Measurements from ENCODE around the gene CAMTA1.
"Not testable (repeated sequence)": the region's sequence is repeated elsewhere in the genome, so short reads cannot be mapped to it uniquely, and the experiment has no call there.

CAMTA1 gene

DNA sequence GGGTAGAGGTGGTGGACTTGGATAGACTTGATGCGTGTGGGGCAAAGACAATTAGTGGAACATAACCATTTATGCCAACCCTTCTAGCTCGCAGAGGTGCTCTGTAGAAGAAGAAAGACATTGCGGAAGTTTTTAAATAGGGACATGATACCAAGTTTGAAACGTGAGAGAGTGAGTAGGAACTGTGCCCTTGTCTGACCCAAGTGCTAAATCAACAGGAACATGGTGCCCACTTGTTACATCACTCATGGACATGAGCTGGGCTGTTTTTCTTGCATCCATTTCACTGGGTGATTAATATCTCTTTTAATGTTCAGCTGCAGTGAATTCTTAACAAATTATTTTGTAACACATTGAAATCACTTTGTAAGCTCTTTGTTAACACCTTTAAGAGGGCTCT lies 577.7 kb downstream of the CAMTA1 start:
- DNase-seq, result no peak

- no peak for DNase-seq
Observed at GRCh38 chr1:7363450-7363849, 578.2 kb downstream of the CAMTA1 start.

- no peak for DNase-seq
Observed at GRCh38 chr1:7365706-7366105, 580.5 kb downstream of the CAMTA1 start.

- DNase-seq, result no peak
Observed at GRCh38 chr1:7366286-7366954, 581.2 kb downstream of the CAMTA1 start.

DNA sequence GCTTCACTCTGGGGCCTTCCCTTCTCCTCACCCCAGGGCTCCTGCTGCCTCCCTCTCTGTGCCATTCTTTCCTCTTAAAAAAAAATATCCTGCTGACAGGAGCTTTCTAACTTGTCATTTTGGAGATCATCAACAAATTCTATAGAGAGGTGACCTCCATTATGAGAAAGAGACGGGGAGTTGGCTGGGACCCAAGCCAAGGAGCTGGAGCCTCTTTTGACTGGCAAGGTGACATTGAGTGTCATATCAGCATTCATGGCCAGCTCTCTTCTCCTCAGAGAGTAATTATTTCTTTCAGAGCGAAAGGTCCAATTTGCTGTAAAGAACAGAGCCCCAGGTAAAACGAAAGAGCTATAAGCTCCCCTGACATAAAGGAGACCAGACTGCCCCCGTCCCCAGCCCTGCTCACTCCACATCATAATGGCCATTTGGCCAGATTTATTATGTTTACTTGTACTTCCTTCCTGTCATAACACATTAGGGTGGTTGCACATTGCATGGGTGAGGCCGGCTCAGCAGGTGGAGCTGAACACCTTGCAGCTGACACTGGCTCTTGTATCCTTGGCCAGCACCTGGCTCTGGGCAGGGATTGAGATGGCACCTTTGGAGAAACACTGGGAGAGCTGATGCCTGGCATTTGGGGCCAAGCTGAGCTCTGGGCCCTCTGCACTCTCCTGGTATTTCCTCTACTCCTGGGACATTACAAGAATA lies 581.9 kb downstream of the CAMTA1 start:
- no peak for DNase-seq

GRCh38 chr1:7369866-7370265 lies 584.6 kb downstream of the CAMTA1 start:
- no peak for DNase-seq

DNA sequence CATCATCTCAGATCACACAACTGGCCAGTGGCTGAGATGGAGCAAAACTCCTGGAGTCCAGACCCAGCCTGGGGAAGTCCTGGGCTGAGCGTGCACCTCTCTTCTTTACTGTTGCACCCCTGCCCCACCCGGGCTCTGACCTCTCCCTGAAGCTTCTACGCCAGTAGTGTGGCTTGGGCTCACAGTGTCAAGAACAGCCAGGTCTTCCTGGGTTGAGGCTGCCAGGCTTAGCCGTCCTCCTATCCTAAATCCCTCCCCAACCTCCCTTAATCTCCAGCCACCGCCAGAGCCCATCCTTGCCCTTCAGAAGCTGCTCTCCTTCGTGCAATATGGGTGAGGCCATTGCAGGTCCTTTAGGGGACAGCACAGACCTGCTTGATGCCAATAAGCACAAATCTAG lies 586.7 kb downstream of the CAMTA1 start:
- no peak for DNase-seq

GRCh38 chr1:7372477-7373120 lies 587.3 kb downstream of the CAMTA1 start:
- no peak for DNase-seq

GRCh38 chr1:7373251-7373650 lies 588.0 kb downstream of the CAMTA1 start:
- no peak for DNase-seq

GRCh38 chr1:7373876-7374562 lies 588.8 kb downstream of the CAMTA1 start:
- DNase-seq, result no peak

DNA sequence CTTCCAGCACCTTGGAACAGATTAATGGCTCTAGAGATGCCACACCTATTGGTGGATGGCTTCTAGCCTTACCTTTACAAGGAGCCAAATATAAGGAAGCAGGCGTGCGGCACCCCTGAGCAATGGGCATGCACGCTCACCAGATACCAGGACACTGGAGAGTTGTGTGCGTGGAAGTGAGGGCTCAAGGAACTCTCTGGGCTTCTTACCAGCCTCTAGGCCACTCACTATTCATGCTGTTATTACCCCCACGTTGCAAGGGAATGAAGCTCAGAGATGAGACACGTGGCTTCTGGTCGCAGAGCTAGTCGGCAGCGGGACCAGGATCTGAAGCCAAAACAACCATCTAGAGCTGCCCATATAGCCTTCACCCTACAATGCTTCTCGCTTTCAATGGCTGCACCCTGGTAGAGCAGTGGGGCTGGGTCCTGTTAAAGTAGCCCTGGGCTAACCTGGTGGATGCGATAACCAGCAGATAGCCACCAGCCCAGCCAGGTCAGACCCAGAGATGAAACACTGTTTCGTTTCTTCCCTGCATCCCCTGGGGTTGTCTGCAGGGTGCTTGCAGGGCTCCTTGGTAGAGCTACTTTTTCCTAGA lies 589.4 kb downstream of the CAMTA1 start:
- no peak for DNase-seq

GRCh38 chr1:7375329-7375728 lies 590.1 kb downstream of the CAMTA1 start:
- DNase-seq, result no peak

- no peak for DNase-seq
Observed at GRCh38 chr1:7375781-7376660, 590.8 kb downstream of the CAMTA1 start.

- no peak for DNase-seq
Observed at GRCh38 chr1:7376676-7377075, 591.4 kb downstream of the CAMTA1 start.

DNA sequence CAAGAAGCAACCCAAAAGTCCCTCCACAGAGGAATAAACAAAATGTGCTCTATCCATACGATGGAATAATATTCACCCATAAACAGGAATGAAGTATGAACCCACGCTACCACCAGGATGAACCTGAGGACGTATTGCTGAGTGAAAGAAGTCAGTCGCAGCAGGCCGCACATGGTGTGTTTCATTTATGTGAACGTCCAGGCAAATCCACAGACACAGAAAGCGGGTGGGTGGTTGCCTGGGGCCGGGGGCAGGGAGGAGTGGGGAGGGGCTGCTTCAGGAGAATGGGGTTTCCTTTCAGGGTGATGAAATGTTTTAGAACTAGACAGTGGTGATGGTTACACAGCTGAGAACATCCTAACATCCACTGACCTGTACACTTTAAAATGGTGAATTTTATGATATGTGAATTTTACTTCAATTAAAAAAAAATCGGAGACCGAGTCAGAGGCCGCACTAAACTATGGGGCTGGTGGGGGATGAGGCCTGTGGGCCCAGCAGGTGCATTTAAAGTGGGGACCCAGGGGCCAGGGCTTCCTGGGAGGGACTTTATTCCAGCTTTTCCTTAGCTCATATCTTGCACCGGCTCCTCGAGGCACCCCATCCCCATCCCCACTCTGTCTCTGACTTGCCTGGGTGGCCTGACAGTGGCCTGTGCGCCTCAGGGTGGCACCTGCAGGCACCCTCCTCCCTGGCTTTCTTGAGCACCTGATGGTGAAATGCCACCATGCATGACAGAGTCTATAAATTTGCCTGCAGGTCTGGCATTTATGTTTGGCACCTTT lies 593.3 kb downstream of the CAMTA1 start:
- no peak for DNase-seq

DNA sequence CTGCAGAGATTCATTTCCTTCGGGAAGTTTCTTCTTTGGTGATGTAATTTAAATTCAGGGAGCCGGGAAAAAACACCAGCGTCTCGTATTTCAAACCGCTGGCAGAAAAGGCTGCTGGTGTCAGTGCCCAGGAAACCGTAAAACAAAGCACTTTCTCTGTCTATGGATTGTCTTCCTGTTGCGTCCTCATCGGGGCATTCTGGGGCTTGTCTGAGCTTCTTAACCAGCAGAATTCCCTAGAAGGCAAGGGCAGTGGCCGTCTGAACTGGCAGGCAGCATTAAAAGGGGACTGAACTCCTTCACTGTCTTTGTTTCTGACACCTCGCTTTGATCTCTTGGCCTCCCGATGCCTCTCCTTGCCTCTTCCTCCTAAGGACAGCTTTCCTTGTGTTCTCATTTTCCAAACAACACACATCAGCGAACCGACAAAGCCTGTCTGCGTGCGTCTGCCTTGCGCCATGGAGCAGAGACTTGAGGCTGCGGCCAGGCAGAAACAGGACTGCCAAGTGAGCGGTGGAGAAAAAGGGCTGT lies 594.3 kb downstream of the CAMTA1 start:
- no peak for DNase-seq

- DNase-seq, result not testable (repeated sequence)
Observed at GRCh38 chr1:7380068-7380467, 594.8 kb downstream of the CAMTA1 start.

DNA sequence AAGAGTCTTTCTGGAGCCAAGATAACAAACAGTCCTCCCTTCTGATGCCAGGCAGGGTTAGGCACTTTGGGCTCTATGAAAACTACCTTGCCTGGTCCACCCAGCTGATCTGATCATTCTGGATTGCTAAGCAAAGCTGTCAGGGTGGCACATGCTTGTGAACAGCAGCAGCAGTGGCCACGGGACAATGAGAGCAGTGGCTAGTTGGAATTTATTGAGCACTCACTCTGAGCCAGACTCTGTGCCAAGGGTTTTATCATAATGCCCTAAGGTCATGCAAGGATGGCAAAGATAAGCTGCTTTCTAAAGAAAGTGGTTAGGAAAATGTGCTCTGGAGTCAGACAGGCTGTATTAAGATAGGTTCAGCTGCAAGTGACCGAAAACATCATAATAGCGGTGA lies 595.5 kb downstream of the CAMTA1 start:
- DNase-seq, result no peak

DNA sequence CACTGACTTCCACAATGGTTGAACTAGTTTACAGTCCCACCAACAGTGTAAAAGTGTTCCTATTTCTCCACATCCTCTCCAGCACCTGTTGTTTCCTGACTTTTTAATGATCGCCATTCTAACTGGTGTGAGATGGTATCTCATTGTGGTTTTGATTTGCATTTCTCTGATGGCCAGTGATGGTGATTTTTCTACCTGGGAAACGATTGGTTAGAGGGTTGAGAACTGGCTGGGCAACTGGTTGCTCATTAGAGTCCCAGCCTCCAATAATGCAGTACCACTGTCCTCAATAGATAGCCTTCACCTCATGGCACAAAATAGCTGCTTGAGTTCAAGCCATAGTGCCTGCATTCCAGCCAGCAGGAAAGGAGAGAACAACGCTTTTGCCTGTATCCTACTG lies 596.5 kb downstream of the CAMTA1 start:
- DNase-seq, result not testable (repeated sequence)

GRCh38 chr1:7382971-7383370 lies 597.7 kb downstream of the CAMTA1 start:
- no peak for DNase-seq

Data from bone marrow (tissue), 2 donors.